Sigmoid colon (tissue), 7 donors: ENCODE data around the gene SYT8. TPM values are rescaled to one million over a fixed set of nuclear protein-coding genes. Genes with fewer than 3 reads are reported as not detected.

Experiments used
- DNase-seq: peaks from one replicate; pipeline ENCODE4 v3.0.0-alpha.2; 2019
- H3K27ac ChIP-seq, 4 donors: fragments of 200-600 bp; sonication (generic); one replicate each; pipeline ENCODE4 v1.5.1; 2016 to 2019; ENCODE audit warnings: mild to moderate bottlenecking in 1 of 4
- H3K27me3 ChIP-seq, 3 donors: fragments of 200-600 bp; sonication (generic); one replicate each; pipeline ENCODE4 v1.5.1; 2019; ENCODE audit warnings: mild to moderate bottlenecking in 1 of 3
- H3K36me3 ChIP-seq, 4 donors: fragments of 200-600 bp; sonication (generic); one replicate each; pipeline ENCODE4 v1.5.1; 2016 to 2019
- H3K4me1 ChIP-seq, 4 donors: fragments of 200-600 bp; sonication (generic); one replicate each; pipeline ENCODE4 v1.5.1; 2017 to 2019
- H3K4me3 ChIP-seq, 4 donors: fragments of 200-600 bp; sonication (generic); one replicate each; pipeline ENCODE4 v1.5.1; 2017 to 2019; ENCODE audit warnings: mild to moderate bottlenecking in 2 of 4, moderate library complexity in 1 of 4
- H3K9me3 ChIP-seq, 4 donors: fragments of 200-600 bp in 3 of 4; sonication (generic) in 3 of 4; one replicate each; pipeline versions ENCODE4 v1.5.1 to v1.6.1; 2013 to 2019
- CTCF ChIP-seq, 4 experiments: fragments of 450-650 bp in 3 of 4; fragments of 200-600 bp in 1 of 4; IDR thresholded peaks; one replicate each; pipeline ENCODE4 v1.5.1; 2016 to 2019; ENCODE audit warnings: antibody characterized with exemption in 4 of 4, mild to moderate bottlenecking in 3 of 4, moderate library complexity in 2 of 4
- EP300 ChIP-seq, 4 donors: sonication (generic); formaldehyde crosslinking; IDR thresholded peaks; one replicate each; pipeline ENCODE4 v1.6.1; 2017; ENCODE audit warnings: antibody characterized with exemption in 4 of 4
- POLR2A ChIP-seq, 2 donors: fragments of 450-650 bp; IDR thresholded peaks; one replicate each; pipeline ENCODE4 v1.6.1; 2016; ENCODE audit warnings: antibody characterized with exemption in 2 of 2, mild to moderate bottlenecking in 2 of 2, moderate library complexity in 2 of 2
- POLR2AphosphoS5 ChIP-seq, 4 donors: sonication (generic); formaldehyde crosslinking; IDR thresholded peaks; one replicate each; pipeline ENCODE4 v1.6.1; 2017; ENCODE audit warnings: antibody characterized with exemption in 4 of 4
- WGBS, 2 donors: extraction: QIAGEN DNeasy Blood & Tissue Kit; methylation state at CpG; one replicate each; pipeline ENCODE4 v1.1.7; 2013; 5-methylcytosine and 5-hydroxymethylcytosine counted together
- intact Hi-C: fragments of 100-400 bp; cut with DNase I; formaldehyde crosslinking; loops from one replicate; pipeline ENCODE4 v1.15.1; 2023
- polyA plus RNA-seq, 3 donors: library from polyadenylated mRNA; stranded (reverse); fragments of 200-250 nt; gene quantifications; one replicate each; pipeline ENCODE4 v1.2.3, GENCODE V29; 2013
- total RNA-seq, 4 donors: library from RNA; depleted of rRNA; stranded (reverse); fragments of >200 nt; gene quantifications; one replicate each; pipeline ENCODE4 v1.1.0, GENCODE V29; 2016
- donor health status: healthy with polysubstance abuse.
- donor health status: Bipolar disorder and iron deficiency.
- donor health status: healthy.

The SYT8 gene
- total and polyA plus RNA-seq, 7 donors = 1.8 to 5.4 TPM; not detected in 5

- Histone ChIP-seq H3K4me1 (no peaks in the 10 kb centered on the region), H3K9me3 (no peaks in the 10 kb centered on the region), H3K27me3 (peaks cover 0 to 17% (median 8%) of the 10 kb centered on the region in 3 donors), H3K27ac (no peak overlapping the region), H3K36me3 (no peaks in the 10 kb centered on the region), H3K4me3 (no peak overlapping the region)
- DNase-seq = no peak
- intact Hi-C loops = no loop called here
- TF ChIP-seq EP300 (IDR thresholded peaks at IDR 0.05) (no peak), CTCF (IDR thresholded peaks at IDR 0.05) (no peak), POLR2AphosphoS5 (IDR thresholded peaks at IDR 0.05) (no peak), POLR2A (IDR thresholded peaks at IDR 0.05) (no peak)
- WGBS, 2 donors = 71 to 89% methylated on average over 12 of the region's 12 CpGs
Observed at GRCh38 chr11:1792461-1792860, 42.3 kb upstream of the SYT8 start.

- TF ChIP-seq POLR2AphosphoS5 (IDR thresholded peaks at IDR 0.05) = no peak
- no peak for TF ChIP-seq POLR2A (IDR thresholded peaks at IDR 0.05)
- no peak for TF ChIP-seq EP300 (IDR thresholded peaks at IDR 0.05)
- TF ChIP-seq CTCF (IDR thresholded peaks at IDR 0.05) = no peak
- H3K4me1 ChIP-seq = no peaks in the 10 kb centered on the region
- intact Hi-C loops = no loop called here
- 57 to 73% methylated on average over 3 of the region's 3 CpGs for WGBS, 2 donors
- DNase-seq = no peak
- H3K9me3 ChIP-seq = no peaks in the 10 kb centered on the region
- H3K27me3 ChIP-seq = peaks cover 0 to 23% (median 8%) of the 10 kb centered on the region in 3 donors
- H3K4me3 ChIP-seq = no peak overlapping the region
- H3K36me3 ChIP-seq = no peaks in the 10 kb centered on the region
- no peak overlapping the region for H3K27ac ChIP-seq
Observed at GRCh38 chr11:1793081-1793480, 41.7 kb upstream of the SYT8 start.

- intact Hi-C loops = no loop called here
- Histone ChIP-seq H3K4me1 (no peaks in the 10 kb centered on the region), H3K36me3 (no peaks in the 10 kb centered on the region), H3K4me3 (no peak overlapping the region), H3K9me3 (no peaks in the 10 kb centered on the region), H3K27me3 (peaks cover 0 to 24% (median 8%) of the 10 kb centered on the region in 3 donors), H3K27ac (no peak overlapping the region)
- no peak for TF ChIP-seq POLR2A (IDR thresholded peaks at IDR 0.05)
- no peak for TF ChIP-seq POLR2AphosphoS5 (IDR thresholded peaks at IDR 0.05)
- no peak for TF ChIP-seq EP300 (IDR thresholded peaks at IDR 0.05)
- no peak for TF ChIP-seq CTCF (IDR thresholded peaks at IDR 0.05)
- 84 to 85% methylated on average over 12 of the region's 12 CpGs for WGBS, 2 donors
- DNase-seq = no peak
Observed at GRCh38 chr11:1796413-1797011, 38.3 kb upstream of the SYT8 start.

GRCh38 chr11:1797391-1798125 is 37.2 kb upstream of the SYT8 start:
- no peak for TF ChIP-seq CTCF (IDR thresholded peaks at IDR 0.05)
- TF ChIP-seq POLR2A (IDR thresholded peaks at IDR 0.05) = no peak
- no peak for TF ChIP-seq POLR2AphosphoS5 (IDR thresholded peaks at IDR 0.05)
- no peak for TF ChIP-seq EP300 (IDR thresholded peaks at IDR 0.05)
- H3K27me3 ChIP-seq = peaks cover 0 to 24% (median 8%) of the 10 kb centered on the region in 3 donors
- no peaks in the 10 kb centered on the region for H3K4me1 ChIP-seq
- H3K9me3 ChIP-seq = no peaks in the 10 kb centered on the region
- H3K27ac ChIP-seq = no peak overlapping the region
- H3K36me3 ChIP-seq = no peaks in the 10 kb centered on the region
- intact Hi-C loops = no loop called here
- DNase-seq = no peak
- no peak overlapping the region for H3K4me3 ChIP-seq
- WGBS, 2 donors = 84 to 91% methylated on average over 14 of the region's 14 CpGs
